HG02973 (cell line): ENCODE data around the gene TAP1.

Experiments
- ATAC-seq: cut with Tn5 transposase; IDR thresholded peaks from one replicate; pipeline ENCODE4 v1.9.1; 2021; ENCODE audit warnings: moderate library complexity; ENCODE audit not compliant: unreplicated experiment

The TAP1 gene

GRCh38 chr6:32865724-32866443 is 12.4 kb upstream of the TAP1 start:
- ATAC-seq = no peak

DNA sequence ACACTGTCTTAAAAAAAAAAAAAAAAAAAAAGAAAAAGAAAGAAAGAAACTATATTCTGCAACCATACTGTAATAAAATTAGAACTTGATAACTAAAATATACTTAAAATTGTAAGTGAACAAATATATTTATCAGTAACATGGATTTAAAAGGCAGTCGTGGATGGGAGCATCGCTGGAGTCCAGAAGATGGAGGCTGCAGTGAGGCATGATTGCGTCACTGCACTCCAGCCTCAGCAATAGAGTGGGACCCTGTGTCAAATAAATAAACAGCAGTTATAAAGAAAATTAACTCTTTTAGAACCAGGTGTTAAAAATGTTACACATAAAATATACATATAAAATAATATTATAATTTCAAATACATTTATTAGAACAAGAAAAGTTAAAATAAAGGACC is 9.2 kb upstream of the TAP1 start:
- no peak for ATAC-seq

- no peak for ATAC-seq
Measured at GRCh38 chr6:32860674-32861073, 7.2 kb upstream of the TAP1 start.

DNA sequence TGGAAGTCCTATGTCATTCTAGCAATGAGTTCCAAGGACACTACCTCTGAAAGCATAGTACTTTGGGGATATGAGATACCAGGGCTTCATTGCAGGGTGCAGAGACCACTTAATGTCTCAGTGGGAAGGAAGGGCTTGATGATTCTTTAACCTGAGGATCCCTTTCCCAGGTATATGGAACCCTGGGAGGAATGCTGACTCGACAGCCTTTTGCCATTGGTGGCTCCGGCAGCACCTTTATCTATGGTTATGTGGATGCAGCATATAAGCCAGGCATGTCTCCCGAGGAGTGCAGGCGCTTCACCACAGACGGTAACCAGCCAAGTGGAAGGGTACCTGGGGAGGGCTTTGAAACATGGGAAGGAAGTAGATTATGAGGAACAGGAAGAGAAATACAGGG is 4.7 kb upstream of the TAP1 start:
- no peak for ATAC-seq

DNA sequence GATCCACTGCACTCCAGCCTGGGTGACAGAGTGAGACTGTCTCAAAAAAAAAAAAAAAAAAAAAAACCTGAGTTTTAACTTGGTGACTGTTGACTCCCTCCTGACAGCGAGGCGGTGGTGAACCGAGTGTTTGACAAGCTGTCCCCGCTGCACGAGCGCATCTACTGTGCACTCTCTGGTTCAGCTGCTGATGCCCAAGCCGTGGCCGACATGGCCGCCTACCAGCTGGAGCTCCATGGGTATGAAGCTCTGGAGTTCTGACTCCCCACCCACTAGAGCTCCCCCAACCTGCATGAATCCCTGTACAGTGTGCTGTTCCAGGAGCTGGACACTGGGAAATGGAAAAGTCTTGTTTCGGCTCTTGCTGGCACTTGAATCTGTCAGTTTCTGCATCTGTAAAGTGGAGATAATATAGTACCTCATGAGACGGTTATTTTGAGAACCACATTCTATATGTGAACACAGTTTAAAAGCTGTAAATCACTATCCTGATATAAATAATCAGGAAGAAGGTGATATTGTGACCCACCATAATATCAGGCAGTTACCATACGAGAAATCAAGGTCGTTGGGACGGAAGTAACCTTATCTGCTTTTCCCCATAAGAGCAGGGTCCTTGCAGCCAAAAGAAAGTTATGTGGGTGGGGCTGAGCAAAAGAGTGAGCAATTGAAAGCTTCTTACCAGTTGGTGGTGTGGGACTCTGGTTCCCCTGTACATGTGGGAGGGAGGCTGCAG is 3.8 kb upstream of the TAP1 start:
- ATAC-seq = no peak

DNA sequence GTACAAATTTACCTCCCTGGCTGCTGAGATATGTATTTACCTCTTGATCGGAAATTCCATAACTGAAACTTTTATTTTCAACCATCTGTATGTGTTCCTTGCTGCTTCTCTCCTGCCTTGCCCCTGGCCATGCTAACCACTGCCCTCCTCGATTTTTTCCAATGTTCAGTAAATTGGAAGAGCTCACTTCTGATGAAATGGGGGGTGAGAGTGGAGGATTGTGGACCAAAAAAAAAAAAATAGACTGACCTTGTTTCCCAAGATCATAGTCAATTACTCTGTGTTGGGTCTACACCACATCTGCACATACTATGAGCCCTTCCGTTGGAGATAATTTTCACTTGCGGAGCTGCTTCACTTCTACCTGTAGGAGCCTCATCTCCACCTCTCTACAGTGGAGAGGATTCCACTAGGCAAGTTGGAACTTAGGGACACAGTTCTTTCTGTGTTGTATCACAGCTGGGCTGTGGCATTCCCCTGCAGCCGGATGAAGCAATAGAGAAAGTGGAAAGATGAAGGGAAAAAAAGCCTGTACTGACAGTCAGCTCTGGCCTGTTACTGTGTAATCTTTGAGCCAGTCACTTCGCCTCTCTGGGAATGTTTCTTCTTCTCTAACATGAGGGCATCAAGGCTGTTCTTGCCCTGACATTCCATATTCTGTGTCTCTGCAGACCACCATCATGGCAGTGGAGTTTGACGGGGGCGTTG is 2.1 kb upstream of the TAP1 start:
- no peak for ATAC-seq

DNA sequence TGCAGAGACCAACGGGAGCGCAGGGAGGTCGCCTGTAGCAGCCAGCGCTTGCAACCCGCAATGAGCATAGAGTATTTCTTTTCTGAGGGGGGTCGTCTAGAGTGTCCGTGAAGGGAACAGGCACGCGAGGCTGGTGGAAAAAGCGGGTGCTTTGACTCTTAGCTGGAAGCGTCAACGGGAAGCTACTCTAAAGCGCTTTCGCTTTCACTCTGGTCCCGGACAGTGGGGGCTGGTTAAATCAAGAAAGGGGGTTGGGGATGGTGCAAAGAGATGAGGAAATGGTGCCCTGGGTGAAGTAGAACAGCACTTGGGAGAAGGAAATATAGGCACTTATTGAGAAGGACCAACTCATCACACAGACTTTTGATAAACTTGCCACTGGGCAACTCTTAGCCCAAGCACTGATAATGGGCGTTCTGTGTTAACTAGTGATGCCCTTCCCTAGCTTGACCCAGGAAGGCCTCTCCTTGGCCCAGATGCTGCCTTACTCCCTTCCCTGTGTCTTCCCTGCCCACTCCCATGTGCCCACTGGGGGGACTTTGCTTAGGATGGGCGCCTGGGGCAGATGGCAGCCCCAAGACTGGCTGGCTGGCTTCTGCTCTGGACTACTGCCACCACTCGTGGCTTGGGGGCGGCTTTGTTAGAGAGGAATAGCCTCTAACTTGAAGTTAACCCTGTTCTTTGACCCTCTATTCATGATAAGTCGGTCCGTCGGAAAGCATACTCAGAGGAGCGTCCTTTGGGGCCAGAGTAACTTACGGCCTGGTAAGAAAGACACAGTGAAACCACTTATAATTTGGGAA is 1.1 kb upstream of the TAP1 start:
- peak; percentile 18 for ATAC-seq

GRCh38 chr6:32852844-32853540 is 512 bp downstream of the TAP1 start:
- peak; percentile 14 for ATAC-seq

- ATAC-seq = no peak
Measured at GRCh38 chr6:32852018-32852843, 1.3 kb downstream of the TAP1 start.

DNA sequence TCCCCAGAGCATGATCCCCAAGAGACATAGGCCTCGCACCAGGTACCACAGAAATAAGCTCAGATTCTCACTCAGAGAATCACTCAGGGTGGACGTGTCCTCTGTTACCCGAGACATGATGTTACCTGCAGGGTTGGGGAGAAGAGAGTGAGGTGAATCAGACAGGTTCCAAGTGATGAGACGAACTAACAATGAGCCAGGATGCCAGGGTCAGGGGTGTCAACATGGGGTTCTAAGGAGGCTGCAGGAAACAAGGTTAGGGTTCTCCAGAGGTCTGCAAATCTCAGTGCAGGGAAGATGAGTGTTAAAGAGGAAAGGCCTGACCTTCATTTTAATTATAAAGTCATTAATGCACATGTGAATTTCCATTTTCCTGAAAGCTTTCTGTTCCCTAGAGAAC is 2.5 kb downstream of the TAP1 start:
- no peak for ATAC-seq

GRCh38 chr6:32849126-32849525 is 4.4 kb downstream of the TAP1 start:
- ATAC-seq = no peak

- no peak for ATAC-seq
Measured at GRCh38 chr6:32847795-32848194, 5.7 kb downstream of the TAP1 start.

DNA sequence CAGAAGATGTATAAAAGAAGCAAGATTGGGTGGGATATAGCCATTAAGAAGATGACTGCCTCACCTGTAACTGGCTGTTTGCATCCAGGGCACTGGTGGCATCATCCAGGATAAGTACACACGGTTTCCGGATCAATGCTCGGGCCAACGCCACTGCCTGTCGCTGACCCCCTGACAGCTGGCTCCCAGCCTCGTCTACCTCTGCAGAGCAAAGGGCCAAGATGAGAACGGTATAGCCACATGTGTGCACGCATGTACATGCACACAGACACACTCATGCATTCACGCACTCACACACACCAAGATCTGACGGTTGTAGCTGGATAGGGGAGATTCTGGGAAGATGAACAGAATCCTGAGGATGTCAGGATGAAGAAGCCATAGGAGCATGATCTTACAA is 6.5 kb downstream of the TAP1 start:
- no peak for ATAC-seq

DNA sequence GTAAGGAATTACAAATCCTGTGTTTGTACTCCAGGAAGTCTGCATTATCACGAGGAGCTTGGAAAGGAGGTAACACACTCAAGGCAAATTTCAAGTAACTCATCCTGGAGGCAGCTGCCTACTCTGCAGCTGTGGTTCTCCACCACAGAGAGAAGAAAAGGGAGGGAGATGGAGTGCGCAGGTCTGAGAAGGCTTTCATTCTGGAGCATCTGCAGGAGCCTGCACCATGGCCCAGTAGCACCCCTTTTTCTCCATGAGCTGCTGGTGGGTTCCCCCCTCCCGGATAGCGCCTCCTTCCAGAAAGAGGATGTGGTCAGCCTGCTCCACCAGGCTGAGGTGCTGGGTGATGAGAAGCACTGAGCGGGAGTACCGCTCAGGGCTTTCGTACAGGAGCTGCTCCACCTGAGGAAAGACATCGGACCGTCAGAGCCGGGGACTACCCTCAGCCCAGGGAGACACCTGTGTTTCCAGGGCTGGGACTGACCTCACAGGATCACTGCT is 8.1 kb downstream of the TAP1 start:
- ATAC-seq = no peak

DNA sequence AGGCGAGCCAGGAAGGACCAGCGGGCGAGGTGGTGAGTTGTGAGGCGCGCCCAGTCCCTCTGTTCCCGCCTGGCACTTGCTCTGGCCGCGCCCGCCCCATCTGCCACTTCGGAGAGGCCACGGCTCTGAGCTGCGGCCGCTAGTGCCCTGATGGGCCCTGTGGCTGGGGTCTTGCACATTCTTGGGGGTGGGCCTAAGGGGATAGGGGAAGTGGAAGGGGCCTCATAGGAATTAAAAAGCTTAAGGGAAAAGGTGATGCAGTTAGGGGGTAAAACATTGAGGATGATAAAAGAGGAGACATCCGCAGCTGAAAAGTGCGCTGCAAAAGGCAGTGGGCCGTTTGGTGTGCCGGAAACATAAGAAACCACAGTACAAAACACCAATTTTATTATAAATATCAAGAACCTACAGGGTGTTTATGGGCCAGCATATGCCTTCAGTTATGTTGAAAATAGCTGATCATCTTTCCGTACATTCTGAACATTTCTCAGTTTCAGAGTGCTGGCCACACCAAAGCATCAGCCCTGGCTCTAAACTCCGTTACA is 8.6 kb downstream of the TAP1 start:
- no peak for ATAC-seq

GRCh38 chr6:32843979-32844838 is 9.3 kb downstream of the TAP1 start, which contains the start of gene PSMB8:
Gene PSMB8 (minus strand): TSS chr6:32844047. CDS start chr6:32843996, 51 bp downstream.
- ATAC-seq = peak; percentile 55

- no peak for ATAC-seq
Measured at GRCh38 chr6:32843331-32843978, 10.0 kb downstream of the TAP1 start.

DNA sequence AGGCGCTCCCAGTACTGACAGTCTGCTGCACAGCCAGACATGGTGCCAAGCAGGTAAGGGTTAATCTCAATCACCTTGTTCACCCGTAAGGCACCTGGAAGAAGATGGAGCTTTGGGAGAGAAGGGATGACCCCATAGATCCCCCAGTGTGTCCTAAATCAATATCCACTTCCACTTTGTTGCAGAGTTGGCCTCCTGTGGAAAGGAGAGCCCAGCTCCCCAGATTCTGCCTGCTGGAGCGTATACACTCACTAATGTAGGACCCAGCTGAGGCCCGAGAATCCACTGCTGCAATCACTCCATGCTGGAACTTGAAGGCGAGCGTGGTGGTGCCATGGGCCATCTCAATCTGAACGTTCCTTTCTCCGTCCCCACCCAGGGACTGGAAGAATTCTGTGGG is 10.8 kb downstream of the TAP1 start:
- ATAC-seq = no peak
